H1 (cell line): ENCODE results near the gene MMP3. TPM values are rescaled to one million over a fixed set of nuclear protein-coding genes. Genes with fewer than 3 reads are reported as not detected.

Experiments
- CTCF ChIA-PET: fragments of 300-600 bp; sonication (Branson Sonifier 250); formaldehyde crosslinking; loops from one replicate; lab custom pipeline; 2021; ENCODE audit not compliant: partially characterized antibody; lab: Charles Lee
- POLR2A ChIA-PET: fragments of 300-600 bp; sonication (Branson Sonifier 250); formaldehyde crosslinking; loops from one replicate; lab custom pipeline; 2021; ENCODE audit warnings: inconsistent platforms; ENCODE audit not compliant: partially characterized antibody; lab: Charles Lee
- DNase-seq, 2 experiments: peaks; one replicate each; pipeline versions ENCODE4 v3.0.0 to v3.0.0-alpha.2; 2010 to 2022; ENCODE audit warnings: low spot score in 2 of 2, low read depth in 1 of 2, mixed read lengths in 1 of 2
- FAIRE-seq: peaks from 2 replicates; lab custom pipeline; 2011; peaks lifted over from hg19 to GRCh38; lab: Jason Lieb, UNC
- H2AFZ ChIP-seq: 2 replicates; pipeline ENCODE4 v1.8.1; 2012; ENCODE audit warnings: low read length, inconsistent platforms
- H2AK5ac ChIP-seq: 2 replicates; pipeline ENCODE4 v1.6.1; 2013; ENCODE audit warnings: low read depth, low read length
- H2BK120ac ChIP-seq: replicated peaks from 2 replicates; pipeline ENCODE3; 2013; ENCODE audit warnings: low read depth, low read length, inconsistent platforms
- H2BK12ac ChIP-seq: 2 replicates; pipeline ENCODE4 v1.6.1; 2013; ENCODE audit warnings: low read depth, low read length
- H2BK15ac ChIP-seq: 2 replicates; pipeline ENCODE4 v1.6.1; 2013; ENCODE audit warnings: low read length
- H2BK20ac ChIP-seq: 2 replicates; pipeline ENCODE4 v1.6.1; 2013; ENCODE audit warnings: low read length
- H2BK5ac ChIP-seq: 2 replicates; pipeline ENCODE4 v1.6.1; 2013; ENCODE audit warnings: low read depth, low read length
- H3K14ac ChIP-seq: 2 replicates; pipeline ENCODE4 v1.6.1; 2013; ENCODE audit warnings: inconsistent platforms; ENCODE audit not compliant: insufficient read length
- H3K18ac ChIP-seq: 2 replicates; pipeline ENCODE4 v1.6.1; 2013; ENCODE audit warnings: low read length; ENCODE audit errors: extremely low read depth
- H3K23ac ChIP-seq: 2 replicates; pipeline ENCODE4 v1.6.1; 2013; ENCODE audit warnings: inconsistent platforms; ENCODE audit not compliant: insufficient read length
- H3K23me2 ChIP-seq: 2 replicates; pipeline ENCODE4 v1.6.1; 2013; ENCODE audit warnings: low read depth, low read length
- H3K27ac ChIP-seq: 2 replicates; pipeline ENCODE4 v1.6.1; 2011; ENCODE audit warnings: low read depth, low read length, inconsistent platforms
- H3K27me3 ChIP-seq, 4 experiments: replicated peaks in 1 of 4; 1 replicate in 1 of 4; 2 replicates in 3 of 4; pipeline versions ENCODE4 v1.6.1 to v1.8.1; 2011 to 2013; ENCODE audit warnings: low read length in 3 of 4, mild to moderate bottlenecking in 3 of 4, inconsistent platforms in 2 of 4, mixed read lengths in 2 of 4, moderate library complexity in 1 of 4; ENCODE audit not compliant: control insufficient read depth in 3 of 4, insufficient read depth in 3 of 4; ENCODE audit errors: extremely low read depth in 1 of 4
- H3K36me3 ChIP-seq, 4 experiments: 2 replicates each; pipeline versions ENCODE4 v1.6.1 to v1.8.1; 2011 to 2013; ENCODE audit warnings: mild to moderate bottlenecking in 4 of 4, low read length in 3 of 4, moderate library complexity in 2 of 4, control low read depth in 1 of 4, inconsistent platforms in 1 of 4; ENCODE audit not compliant: insufficient read depth in 4 of 4, control insufficient read depth in 2 of 4
- H3K4ac ChIP-seq: replicated peaks from 2 replicates; pipeline ENCODE3; 2013; ENCODE audit warnings: low read length, low read depth, mixed read lengths, inconsistent platforms; ENCODE audit not compliant: insufficient read length
- H3K4me1 ChIP-seq, 4 experiments: replicated peaks in 1 of 4; 1 replicate in 1 of 4; 2 replicates in 3 of 4; pipeline versions ENCODE4 v1.6.1 to v1.8.1; 2011 to 2013; ENCODE audit warnings: low read length in 3 of 4, inconsistent platforms in 2 of 4, mixed read lengths in 1 of 4; ENCODE audit not compliant: insufficient read depth in 4 of 4, control insufficient read depth in 3 of 4
- H3K4me2 ChIP-seq, 2 experiments: 2 replicates each; pipeline versions ENCODE4 v1.6.1 to v1.8.1; 2011 to 2013; ENCODE audit warnings: low read depth in 2 of 2, low read length in 2 of 2, control low read depth in 1 of 2, inconsistent platforms in 1 of 2, mild to moderate bottlenecking in 1 of 2; ENCODE audit not compliant: insufficient read depth in 1 of 2
- H3K4me3 ChIP-seq, 4 experiments: fragments of 200-600, 300-600 bp in 1 of 4; sonication (generic), shearing (Covaris generic), sonication (Bioruptor Twin) in 1 of 4; 2 replicates each; pipeline versions ENCODE4 v1.5.1 to v1.8.1; 2011 to 2016; ENCODE audit warnings: low read length in 4 of 4, low read depth in 3 of 4, control low read depth in 2 of 4, inconsistent platforms in 2 of 4, mild to moderate bottlenecking in 2 of 4, mixed read lengths in 1 of 4, moderate library complexity in 1 of 4; ENCODE audit not compliant: insufficient read depth in 2 of 4; ENCODE audit errors: extremely low read depth in 1 of 4
- H3K56ac ChIP-seq: replicated peaks from 2 replicates; pipeline ENCODE3; 2013; ENCODE audit warnings: low read depth, mild to moderate bottlenecking, mixed read lengths, low read length, inconsistent platforms; ENCODE audit not compliant: insufficient read length
- H3K79me1 ChIP-seq: 2 replicates; pipeline ENCODE4 v1.6.1; 2013; ENCODE audit warnings: low read depth, low read length, control low read depth
- H3K79me2 ChIP-seq, 2 experiments: 2 replicates each; pipeline versions ENCODE4 v1.6.1 to v1.8.1; 2012 to 2013; ENCODE audit warnings: low read length in 2 of 2, mild to moderate bottlenecking in 2 of 2, inconsistent platforms in 1 of 2; ENCODE audit not compliant: insufficient read depth in 2 of 2, control insufficient read depth in 1 of 2
- H3K9ac ChIP-seq, 4 experiments: replicated peaks in 1 of 4; 1 replicate in 1 of 4; 2 replicates in 3 of 4; pipeline versions ENCODE4 v1.6.1 to v1.8.1; 2011 to 2013; ENCODE audit warnings: low read depth in 3 of 4, low read length in 3 of 4, control low read depth in 2 of 4, mild to moderate bottlenecking in 2 of 4, moderate library complexity in 2 of 4, inconsistent platforms in 1 of 4; ENCODE audit errors: extremely low read depth in 1 of 4
- H3K9me3 ChIP-seq, 2 experiments: 2 replicates each; pipeline versions ENCODE4 v1.6.1 to v1.8.1; 2012 to 2013; ENCODE audit warnings: mild to moderate bottlenecking in 2 of 2, moderate library complexity in 2 of 2, control low read depth in 1 of 2, inconsistent platforms in 1 of 2, low read depth in 1 of 2, low read length in 1 of 2, mixed read lengths in 1 of 2; ENCODE audit not compliant: insufficient read depth in 2 of 2
- H4K20me1 ChIP-seq, 2 experiments: replicated peaks in 1 of 2; 2 replicates each; pipeline versions ENCODE3 to v1.8.1; 2011 to 2013; ENCODE audit warnings: inconsistent platforms in 2 of 2, low read length in 2 of 2, mild to moderate bottlenecking in 1 of 2; ENCODE audit not compliant: insufficient read depth in 2 of 2, control insufficient read depth in 1 of 2
- H4K5ac ChIP-seq: 2 replicates; pipeline ENCODE4 v1.6.1; 2013; ENCODE audit warnings: low read length, low read depth, mixed read lengths, inconsistent platforms; ENCODE audit not compliant: insufficient read length
- H4K8ac ChIP-seq: 2 replicates; pipeline ENCODE4 v1.8.0; 2013; ENCODE audit warnings: mild to moderate bottlenecking, moderate library complexity, low read length, inconsistent platforms; ENCODE audit not compliant: insufficient read depth; ENCODE audit errors: extremely low read depth
- H4K91ac ChIP-seq: replicated peaks from 2 replicates; pipeline ENCODE3; 2013; ENCODE audit warnings: low read length, mixed read lengths, inconsistent platforms; ENCODE audit not compliant: insufficient read length
- ATF2 ChIP-seq: IDR thresholded peaks from 2 replicates; pipeline ENCODE4 v1.6.1; 2012; ENCODE audit warnings: low read length, inconsistent platforms
- CTBP2 ChIP-seq: IDR thresholded peaks from 2 replicates; pipeline ENCODE4 v1.7.0; 2011; ENCODE audit warnings: borderline replicate concordance, mild to moderate bottlenecking, moderate library complexity, mixed read lengths, low read length; ENCODE audit not compliant: insufficient read depth, insufficient read length
- CTCF ChIP-seq, 3 experiments: IDR thresholded peaks; 1 replicate in 2 of 3; 2 replicates in 1 of 3; pipeline versions ENCODE4 v1.5.1 to v1.6.1; 2011; ENCODE audit warnings: low read length in 3 of 3, mild to moderate bottlenecking in 3 of 3, inconsistent platforms in 2 of 3, low read depth in 1 of 3, moderate library complexity in 1 of 3; ENCODE audit not compliant: insufficient read depth in 1 of 3; ENCODE audit errors: control extremely low read depth in 1 of 3
- GABPA ChIP-seq: IDR thresholded peaks from 2 replicates; pipeline ENCODE4 v1.6.1; 2011; ENCODE audit warnings: mild to moderate bottlenecking, low read length, moderate library complexity, borderline replicate concordance; ENCODE audit not compliant: insufficient read depth
- HDAC2 ChIP-seq, 2 experiments: fragments of 300-600 bp in 1 of 2; sonication (generic) in 1 of 2; IDR thresholded peaks; 2 replicates each; pipeline ENCODE4 v1.6.1; 2011 to 2012; ENCODE audit warnings: low read depth in 2 of 2, low read length in 2 of 2, mild to moderate bottlenecking in 2 of 2, moderate library complexity in 2 of 2, borderline replicate concordance in 1 of 2, inconsistent platforms in 1 of 2
- KDM4A ChIP-seq: IDR thresholded peaks from one replicate; pipeline ENCODE4 v1.7.1; 2012; ENCODE audit warnings: low read depth, mild to moderate bottlenecking, moderate library complexity, low read length, inconsistent platforms; ENCODE audit not compliant: severe bottlenecking
- SP4 ChIP-seq: IDR thresholded peaks from 2 replicates; pipeline ENCODE4 v1.6.1; 2012; ENCODE audit warnings: low read length, inconsistent platforms
- TBP ChIP-seq: IDR thresholded peaks from 2 replicates; pipeline ENCODE4 v1.6.1; 2011; ENCODE audit warnings: low read depth, low read length, improper control_type of control experiment
- TEAD4 ChIP-seq: IDR thresholded peaks from 2 replicates; pipeline ENCODE4 v1.6.1; 2012; ENCODE audit warnings: low read depth, low read length, inconsistent platforms, mixed read lengths
- WGBS, 2 experiments: shearing (Covaris generic) in 1 of 2; methylation state at CpG; one replicate each; pipeline versions ENCODE4 v1.1.6 to v1.1.7; 2013 to 2015; ENCODE audit warnings: low lambda C conversion rate in 2 of 2, mixed read lengths in 2 of 2, inconsistent platforms in 1 of 2, low coverage in 1 of 2, missing lambda C conversion rate in 1 of 2; ENCODE audit not compliant: insufficient replicate concordance in 2 of 2, insufficient coverage in 1 of 2, insufficient read length in 1 of 2; ENCODE audit errors: extremely low coverage in 1 of 2, missing lambda C conversion rate in 1 of 2; 5-methylcytosine and 5-hydroxymethylcytosine counted together
- polyA plus RNA-seq, 7 experiments: library from polyadenylated mRNA; depleted of rRNA in 3 of 7; stranded (reverse) in 5 of 7; unstranded in 2 of 7; fragments of >200 nt in 5 of 7; fragments of 200-250 nt in 2 of 7; gene quantifications; 1 replicate in 5 of 7; 2 replicates in 1 of 7; 4 replicates in 1 of 7; pipeline versions ENCODE4 v1.2.1 to v1.2.3, GENCODE V29; 2011 to 2013; ENCODE audit warnings: missing spikeins in 2 of 7, mixed read lengths in 2 of 7
- total RNA-seq: library from RNA; stranded (reverse); fragmentation: NEBNext Ultra II Directional; extraction: Animal tissue kit (Norgen Biotek cat#: 25700); gene quantifications from 2 replicates; pipeline ENCODE4 v1.2.1, GENCODE V29; 2021

The MMP3 gene
- total and polyA plus RNA-seq, 2 of the 8 experiments (the other 6 are each of a cell fraction or from before 2014, with no cell fraction given): not detected

GRCh38 chr11:102891736-102892135 is 48.3 kb upstream of the MMP3 start:
- no peak overlapping the region for H2BK15ac ChIP-seq
- no peaks in the 10 kb centered on the region for H4K20me1 ChIP-seq
- H3K56ac ChIP-seq: no peak overlapping the region
- no peaks in the 10 kb centered on the region for H3K79me2 ChIP-seq
- no peak overlapping the region for H3K27ac ChIP-seq
- no peak overlapping the region for H4K91ac ChIP-seq
- H2BK20ac ChIP-seq: no peak overlapping the region
- no peak overlapping the region for H2AFZ ChIP-seq
- no peak overlapping the region for H2AK5ac ChIP-seq
- H2BK120ac ChIP-seq: no peak overlapping the region
- no peaks in the 10 kb centered on the region for H3K79me1 ChIP-seq
- 0 out of 4 replicates have a peak, but pooled peaks cover 0 to 3% of the 10 kb centered on the region in 2 experiments for H3K9me3 ChIP-seq
- no peak overlapping the region for H4K8ac ChIP-seq
- ChIA-PET POLR2A (no interaction called here), CTCF (interaction anchor here (0.7 to 1.9 kb wide), 5 partner anchors 12 to 56 kb away, joined by 3 to 7 read pairs (median 3); no protein-coding TSS in a partner anchor)
- H4K5ac ChIP-seq: no peak overlapping the region
- WGBS, 2 experiments: 100% methylated on average over 1 of the region's 1 CpG; no CpG with 5 or more reads in 1 of the 2 experiments
- H3K9ac ChIP-seq: no peak overlapping the region
- H3K23ac ChIP-seq: no peak overlapping the region
- H3K27me3 ChIP-seq: no peaks in the 10 kb centered on the region
- no peaks in the 10 kb centered on the region for H3K36me3 ChIP-seq
- no peak overlapping the region for H3K4ac ChIP-seq
- DNase-seq: no peak
- H3K4me3 ChIP-seq: no peak overlapping the region
- H2BK5ac ChIP-seq: no peak overlapping the region
- H3K23me2 ChIP-seq: no peaks in the 10 kb centered on the region
- no peak overlapping the region for H2BK12ac ChIP-seq
- no peaks in the 10 kb centered on the region for H3K4me1 ChIP-seq
- no peak overlapping the region for H3K4me2 ChIP-seq
- no peak overlapping the region for H3K14ac ChIP-seq
- H3K18ac ChIP-seq: no peak overlapping the region
- no peak for FAIRE-seq
- no peak for TF ChIP-seq ATF2
- TF ChIP-seq GABPA: no peak
- TF ChIP-seq TEAD4: no peak
- TF ChIP-seq KDM4A: no peak
- TF ChIP-seq SP4: no peak
- TF ChIP-seq CTBP2: no peak
- no peak for TF ChIP-seq CTCF (IDR thresholded peaks at IDR 0.05; ENCODE audit: control extremely low read depth in 1 of 3, insufficient read depth in 1 of 3, low read depth in 1 of 3, low read length in 3 of 3)
- TF ChIP-seq TBP: no peak
- no peak for TF ChIP-seq HDAC2 (IDR thresholded peaks at IDR 0.05; ENCODE audit: borderline replicate concordance in 1 of 2, low read depth in 2 of 2, low read length in 2 of 2)
